ENCODE measurements around the gene TCAP.

The TCAP gene

DNA sequence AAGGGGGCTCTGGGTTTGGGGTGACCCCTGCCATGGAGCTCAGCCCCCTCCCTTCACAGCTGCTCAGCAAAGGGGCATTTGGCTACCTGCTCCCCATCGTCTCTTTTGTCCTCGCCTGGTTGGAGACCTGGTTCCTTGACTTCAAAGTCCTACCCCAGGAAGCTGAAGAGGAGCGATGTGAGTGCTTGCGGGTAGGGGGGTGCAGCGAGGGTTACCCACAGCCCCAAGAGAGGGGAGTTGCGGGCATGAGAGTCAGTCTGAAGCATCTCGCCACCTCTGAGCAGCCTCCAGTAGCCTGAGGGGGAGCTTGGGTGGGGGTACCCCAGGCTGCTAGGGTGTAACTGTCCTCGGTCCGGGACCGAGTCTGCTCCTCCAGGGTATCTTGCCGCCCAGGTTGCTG is 6.8 kb upstream of the TCAP start:
- Histone ChIP-seq H3K27ac (ENCODE audit: low read length) (no peak overlapping the region), H3K4me3 (ENCODE audit: low read length) (no peak overlapping the region), H3K9ac (ENCODE audit: low read length) (no peak overlapping the region), H4K20me1 (ENCODE audit: insufficient read depth, low read length) (no peaks in the 10 kb centered on the region), H3K36me3 (replicated peaks; ENCODE audit: insufficient read depth, low read length) (no peaks in the 10 kb centered on the region), H3K9me3 (replicated peaks; ENCODE audit: insufficient read depth, low read length) (no peaks in the 10 kb centered on the region), H3K4me1 (ENCODE audit: low read length) (no peaks in the 10 kb centered on the region), H3K9me2 (replicated peaks; ENCODE audit: insufficient read depth, low read length) (no peaks in the 10 kb centered on the region), H3K27me3 (replicated peaks; ENCODE audit: insufficient read depth, low read length) (no peaks in the 10 kb centered on the region), H3K79me2 (ENCODE audit: low read length) (0 out of 2 replicates have a peak, but pooled peaks cover 10% of the 10 kb centered on the region), H3F3A (ENCODE audit: insufficient read depth, low read length) (no peaks in the 10 kb centered on the region), H3K4me2 (ENCODE audit: low read depth, low read length) (no peak overlapping the region), H2AFZ (ENCODE audit: low read length) (no peak overlapping the region)
- TF ChIP-seq, protein P1, sequence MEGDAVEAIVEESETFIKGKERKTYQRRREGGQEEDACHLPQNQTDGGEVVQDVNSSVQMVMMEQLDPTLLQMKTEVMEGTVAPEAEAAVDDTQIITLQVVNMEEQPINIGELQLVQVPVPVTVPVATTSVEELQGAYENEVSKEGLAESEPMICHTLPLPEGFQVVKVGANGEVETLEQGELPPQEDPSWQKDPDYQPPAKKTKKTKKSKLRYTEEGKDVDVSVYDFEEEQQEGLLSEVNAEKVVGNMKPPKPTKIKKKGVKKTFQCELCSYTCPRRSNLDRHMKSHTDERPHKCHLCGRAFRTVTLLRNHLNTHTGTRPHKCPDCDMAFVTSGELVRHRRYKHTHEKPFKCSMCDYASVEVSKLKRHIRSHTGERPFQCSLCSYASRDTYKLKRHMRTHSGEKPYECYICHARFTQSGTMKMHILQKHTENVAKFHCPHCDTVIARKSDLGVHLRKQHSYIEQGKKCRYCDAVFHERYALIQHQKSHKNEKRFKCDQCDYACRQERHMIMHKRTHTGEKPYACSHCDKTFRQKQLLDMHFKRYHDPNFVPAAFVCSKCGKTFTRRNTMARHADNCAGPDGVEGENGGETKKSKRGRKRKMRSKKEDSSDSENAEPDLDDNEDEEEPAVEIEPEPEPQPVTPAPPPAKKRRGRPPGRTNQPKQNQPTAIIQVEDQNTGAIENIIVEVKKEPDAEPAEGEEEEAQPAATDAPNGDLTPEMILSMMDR (IDR thresholded peaks at IDR 0.05; ENCODE audit: low read length): no peak
- TF ChIP-seq EZH2 (optimal IDR thresholded peaks at IDR 0.05; ENCODE audit: low read depth, low read length): no peak
- TF ChIP-seq EZH2phosphoT487 (IDR thresholded peaks at IDR 0.05; ENCODE audit: low read length): no peak
- DNase-seq: no peak

DNA sequence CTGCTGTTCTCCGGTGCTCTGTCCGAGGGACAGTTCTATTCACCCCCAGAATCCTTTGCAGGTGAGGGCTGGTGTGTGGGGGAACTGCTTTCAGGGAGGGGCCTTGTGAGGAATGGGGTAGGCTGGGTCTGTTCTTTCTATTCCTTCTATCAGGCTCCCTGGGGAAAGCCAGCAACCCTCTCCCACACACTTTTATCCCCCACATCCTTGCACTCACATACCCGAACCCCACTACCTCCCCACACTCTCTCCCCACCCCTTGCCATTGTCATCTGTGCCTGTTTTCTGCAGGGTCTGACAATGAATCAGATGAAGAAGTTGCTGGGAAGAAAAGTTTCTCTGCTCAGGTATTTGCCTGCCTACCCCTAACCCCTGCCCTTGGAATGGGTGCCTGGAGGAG is 6.4 kb upstream of the TCAP start:
- no peaks in the 10 kb centered on the region for H4K20me1 ChIP-seq (ENCODE audit: insufficient read depth, low read length)
- no peak overlapping the region for H3K9ac ChIP-seq (ENCODE audit: low read length)
- no peaks in the 10 kb centered on the region for H3K4me1 ChIP-seq (ENCODE audit: low read length)
- 0 out of 2 replicates have a peak, but pooled peaks cover 10% of the 10 kb centered on the region for H3K79me2 ChIP-seq (ENCODE audit: low read length)
- no peak overlapping the region for H2AFZ ChIP-seq (ENCODE audit: low read length)
- no peak overlapping the region for H3K4me3 ChIP-seq (ENCODE audit: low read length)
- no peak for DNase-seq
- H3F3A ChIP-seq (ENCODE audit: insufficient read depth, low read length): no peaks in the 10 kb centered on the region
- H3K27me3 ChIP-seq (replicated peaks; ENCODE audit: insufficient read depth, low read length): no peaks in the 10 kb centered on the region
- no peaks in the 10 kb centered on the region for H3K9me3 ChIP-seq (replicated peaks; ENCODE audit: insufficient read depth, low read length)
- H3K27ac ChIP-seq (ENCODE audit: low read length): no peak overlapping the region
- H3K36me3 ChIP-seq (replicated peaks; ENCODE audit: insufficient read depth, low read length): no peaks in the 10 kb centered on the region
- no peaks in the 10 kb centered on the region for H3K9me2 ChIP-seq (replicated peaks; ENCODE audit: insufficient read depth, low read length)
- no peak overlapping the region for H3K4me2 ChIP-seq (ENCODE audit: low read depth, low read length)
- no peak for TF ChIP-seq EZH2 (optimal IDR thresholded peaks at IDR 0.05; ENCODE audit: low read depth, low read length)
- TF ChIP-seq, protein P1 (IDR thresholded peaks at IDR 0.05; ENCODE audit: low read length): no peak
- no peak for TF ChIP-seq EZH2phosphoT487 (IDR thresholded peaks at IDR 0.05; ENCODE audit: low read length)

DNA sequence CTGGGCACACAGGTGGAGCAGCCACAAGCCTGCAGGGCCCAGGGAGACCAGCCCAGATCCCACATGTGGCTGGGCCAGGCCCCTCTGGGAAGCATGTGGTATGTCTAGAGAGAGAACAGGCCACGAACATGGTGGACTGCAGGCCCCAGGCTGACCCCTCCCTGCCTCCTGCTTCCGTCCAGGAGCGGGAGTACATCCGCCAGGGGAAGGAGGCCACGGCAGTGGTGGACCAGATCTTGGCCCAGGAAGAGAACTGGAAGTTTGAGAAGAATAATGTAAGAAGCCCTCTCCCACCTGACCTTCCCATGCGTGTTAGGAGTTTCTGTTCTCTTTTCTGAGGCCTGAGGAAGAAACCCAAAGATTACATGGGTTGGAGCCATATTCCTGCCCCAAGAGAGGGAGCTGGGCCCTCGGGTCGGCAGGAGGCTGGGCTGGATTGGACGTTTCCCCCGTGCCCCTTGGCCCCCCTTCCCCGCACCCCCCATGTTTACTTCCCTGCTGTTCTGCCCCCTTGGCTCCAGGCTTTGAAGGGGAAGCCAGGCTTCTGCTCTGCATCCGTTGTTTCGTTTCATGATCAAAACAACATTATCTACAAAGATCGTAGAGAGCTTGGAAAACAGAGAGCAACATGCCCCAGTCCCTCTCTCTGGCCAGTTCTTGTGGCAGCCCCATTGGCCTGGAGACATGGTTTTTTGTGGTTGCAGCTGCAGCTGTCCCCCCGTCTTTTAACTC is 5.7 kb upstream of the TCAP start:
- Histone ChIP-seq H3K4me3 (ENCODE audit: low read length) (no peak overlapping the region), H3K36me3 (replicated peaks; ENCODE audit: insufficient read depth, low read length) (no peaks in the 10 kb centered on the region), H3K9me2 (replicated peaks; ENCODE audit: insufficient read depth, low read length) (no peaks in the 10 kb centered on the region), H3F3A (ENCODE audit: insufficient read depth, low read length) (no peaks in the 10 kb centered on the region), H3K4me1 (ENCODE audit: low read length) (no peaks in the 10 kb centered on the region), H3K27ac (ENCODE audit: low read length) (no peak overlapping the region), H3K9ac (ENCODE audit: low read length) (no peak overlapping the region), H3K79me2 (ENCODE audit: low read length) (0 out of 2 replicates have a peak, but pooled peaks cover 7% of the 10 kb centered on the region), H3K4me2 (ENCODE audit: low read depth, low read length) (no peak overlapping the region), H4K20me1 (ENCODE audit: insufficient read depth, low read length) (no peaks in the 10 kb centered on the region), H3K27me3 (replicated peaks; ENCODE audit: insufficient read depth, low read length) (no peaks in the 10 kb centered on the region), H2AFZ (ENCODE audit: low read length) (no peak overlapping the region), H3K9me3 (replicated peaks; ENCODE audit: insufficient read depth, low read length) (no peaks in the 10 kb centered on the region)
- TF ChIP-seq EZH2phosphoT487 (IDR thresholded peaks at IDR 0.05; ENCODE audit: low read length) (no peak), EZH2 (optimal IDR thresholded peaks at IDR 0.05; ENCODE audit: low read depth, low read length) (no peak)
- TF ChIP-seq, protein P1 (IDR thresholded peaks at IDR 0.05; ENCODE audit: low read length): no peak
- DNase-seq: no peak
